Neural cell (in vitro differentiated cells): ENCODE results near the gene CFAP92. TPM values are rescaled to one million over a fixed set of nuclear protein-coding genes. Genes with fewer than 3 reads are reported as not detected.

Source experiments
- H2AFZ ChIP-seq: fragments of 200-600, 300-800 bp; sonication (generic), shearing (Covaris generic); 2 replicates; pipeline ENCODE4 v1.6.0; 2014; ENCODE audit warnings: low read depth, mild to moderate bottlenecking, antibody characterized with exemption, low read length, moderate library complexity
- H3F3A ChIP-seq: fragments of 200-600 bp; shearing (Covaris generic); 2 replicates; pipeline ENCODE4 v1.6.1; 2016; ENCODE audit warnings: mild to moderate bottlenecking, moderate library complexity, mixed read lengths, antibody characterized with exemption, low read length; ENCODE audit not compliant: insufficient read depth, poor library complexity, severe bottlenecking
- H3K27ac ChIP-seq: fragments of 200-600, 300-800 bp; sonication (generic), shearing (Covaris generic); 2 replicates; pipeline ENCODE4 v1.5.1; 2014; ENCODE audit warnings: mild to moderate bottlenecking, low read length, moderate library complexity
- H3K27me3 ChIP-seq: fragments of 300-800, 200-600 bp; sonication (generic), shearing (Covaris generic); 2 replicates; pipeline ENCODE4 v1.6.0; 2014; ENCODE audit warnings: mild to moderate bottlenecking, low read depth, low read length, moderate library complexity; ENCODE audit not compliant: insufficient read depth
- H3K36me3 ChIP-seq: fragments of 300-800, 200-600 bp; sonication (generic), shearing (Covaris generic); 2 replicates; pipeline ENCODE4 v1.5.1; 2014; ENCODE audit warnings: mild to moderate bottlenecking, antibody characterized with exemption, low read length, moderate library complexity; ENCODE audit not compliant: insufficient read depth
- H3K4me2 ChIP-seq: fragments of 300-800, 200-600 bp; sonication (generic), shearing (Covaris generic); 2 replicates; pipeline ENCODE4 v1.6.0; 2014; ENCODE audit warnings: mild to moderate bottlenecking, low read length
- H3K4me3 ChIP-seq: fragments of 300-800, 200-600 bp; sonication (generic), shearing (Covaris generic); 2 replicates; pipeline ENCODE4 v1.5.1; 2014; ENCODE audit warnings: mild to moderate bottlenecking, low read length, moderate library complexity
- H3K79me2 ChIP-seq: fragments of 200-600 bp; shearing (Covaris generic); replicated peaks from 2 replicates; pipeline ENCODE4 v1.6.0; 2014; ENCODE audit warnings: mild to moderate bottlenecking, low read length, moderate library complexity; ENCODE audit not compliant: insufficient read depth
- H3K9ac ChIP-seq: fragments of 300-800, 200-600 bp; sonication (generic), shearing (Covaris generic); 2 replicates; pipeline ENCODE4 v1.6.1; 2016; ENCODE audit warnings: mild to moderate bottlenecking, low read length, mixed read lengths
- H3K9me2 ChIP-seq: fragments of 200-600 bp; shearing (Covaris generic); 2 replicates; pipeline ENCODE4 v1.6.1; 2016; ENCODE audit warnings: mild to moderate bottlenecking, low read length, mixed read lengths; ENCODE audit not compliant: insufficient read depth
- H3K9me3 ChIP-seq: fragments of 200-600, 300-800 bp; sonication (generic), shearing (Covaris generic); 2 replicates; pipeline ENCODE4 v1.6.1; 2016; ENCODE audit warnings: mild to moderate bottlenecking, mixed run types, low read length, moderate library complexity, mixed read lengths
- H4K20me1 ChIP-seq: fragments of 200-600 bp; shearing (Covaris generic); 2 replicates; pipeline ENCODE4 v1.6.1; 2016; ENCODE audit warnings: mild to moderate bottlenecking, mixed run types; ENCODE audit not compliant: insufficient read depth
- CTCF ChIP-seq: fragments of 450-650 bp; IDR thresholded peaks from 2 replicates; pipeline ENCODE4 v1.5.1; 2014; ENCODE audit warnings: antibody characterized with exemption, mild to moderate bottlenecking, moderate library complexity; ENCODE audit not compliant: poor library complexity, severe bottlenecking
- EP300 ChIP-seq: fragments of 450-650 bp; conservative IDR thresholded peaks from 2 replicates; pipeline ENCODE4 v1.6.1; 2014; ENCODE audit warnings: antibody characterized with exemption, mild to moderate bottlenecking, moderate library complexity; ENCODE audit not compliant: poor library complexity, severe bottlenecking
- EZH2 ChIP-seq: fragments of 200-600, 300-800 bp; shearing (Covaris generic), sonication (generic); IDR thresholded peaks from 2 replicates; pipeline ENCODE4 v1.6.1; 2014; ENCODE audit warnings: antibody characterized with exemption, low read length, borderline replicate concordance, mild to moderate bottlenecking; ENCODE audit not compliant: insufficient read depth, poor library complexity, severe bottlenecking
- MXI1 ChIP-seq: fragments of 450-650 bp; conservative IDR thresholded peaks from 2 replicates; pipeline ENCODE4 v1.6.1; 2014; ENCODE audit warnings: antibody characterized with exemption, mild to moderate bottlenecking; ENCODE audit not compliant: poor library complexity, severe bottlenecking
- POLR2AphosphoS5 ChIP-seq: IDR thresholded peaks from 2 replicates; pipeline ENCODE4 v1.6.1; 2012
- RAD21 ChIP-seq: fragments of 450-650 bp; conservative IDR thresholded peaks from 2 replicates; pipeline ENCODE4 v1.6.1; 2014; ENCODE audit warnings: antibody characterized with exemption, mild to moderate bottlenecking, moderate library complexity
- REST ChIP-seq: IDR thresholded peaks from 2 replicates; pipeline ENCODE4 v1.6.1; 2012; ENCODE audit warnings: borderline replicate concordance
- SMC3 ChIP-seq: fragments of 450-650 bp; conservative IDR thresholded peaks from 2 replicates; pipeline ENCODE4 v1.6.1; 2014; ENCODE audit warnings: antibody characterized with exemption, mild to moderate bottlenecking, moderate library complexity; ENCODE audit not compliant: poor library complexity
- TAF1 ChIP-seq: IDR thresholded peaks from 2 replicates; pipeline ENCODE4 v1.6.1; 2012; ENCODE audit warnings: low read depth
- polyA plus RNA-seq: library from polyadenylated mRNA; depleted of rRNA; stranded (reverse); fragments of >200 nt; gene quantifications from 2 replicates; pipeline ENCODE4 v1.2.3, GENCODE V29; 2014

The CFAP92 gene
- polyA plus RNA-seq, 1 donor from 2014 or later, result 0.69 TPM

GRCh38 chr3:129034642-129035041 is 40.8 kb upstream of the CFAP92 start:
- no peak overlapping the region for H3K4me2 ChIP-seq
- no peak overlapping the region for H3K9ac ChIP-seq
- no peak overlapping the region for H3K4me3 ChIP-seq
- H2AFZ ChIP-seq, result no peak overlapping the region
- no peak overlapping the region for H3K27ac ChIP-seq
- H3K79me2 ChIP-seq, result no peaks in the 10 kb centered on the region
- TF ChIP-seq EP300 (no peak), RAD21 (no peak), REST (no peak), TAF1 (no peak), EZH2 (no peak), SMC3 (no peak), POLR2AphosphoS5 (no peak), CTCF (no peak), MXI1 (no peak)
- no peaks in the 10 kb centered on the region for H3K9me3 ChIP-seq
- H4K20me1 ChIP-seq, result no peaks in the 10 kb centered on the region
- H3K27me3 ChIP-seq, result no peaks in the 10 kb centered on the region
- no peaks in the 10 kb centered on the region for H3F3A ChIP-seq
- H3K9me2 ChIP-seq, result no peaks in the 10 kb centered on the region
- no peaks in the 10 kb centered on the region for H3K36me3 ChIP-seq

- Histone ChIP-seq H3K9ac (no peak overlapping the region), H3K4me3 (no peak overlapping the region), H3K9me2 (no peaks in the 10 kb centered on the region), H4K20me1 (no peaks in the 10 kb centered on the region), H3K27ac (no peak overlapping the region), H3K79me2 (no peaks in the 10 kb centered on the region), H3K36me3 (no peaks in the 10 kb centered on the region), H3F3A (no peaks in the 10 kb centered on the region), H3K27me3 (no peaks in the 10 kb centered on the region), H3K9me3 (no peaks in the 10 kb centered on the region), H2AFZ (no peak overlapping the region), H3K4me2 (no peak overlapping the region)
- TF ChIP-seq EZH2 (no peak), CTCF (no peak), EP300 (no peak), TAF1 (no peak), POLR2AphosphoS5 (no peak), REST (no peak), RAD21 (no peak), MXI1 (no peak), SMC3 (no peak)
Measured at GRCh38 chr3:129033633-129034321, 39.9 kb upstream of the CFAP92 start.
